Stimulated activated CD8-positive, alpha-beta memory T cell treated with anti-CD3 and anti-CD28 coated beads, Interleukin-4, amount 100 ng/mL, for 1 hour (primary cell): ENCODE data around the gene GRIN3B.
A peak's percentile ranks its signal among the peaks of the same experiment; 100 is the strongest.

Experiments used
- DNase-seq, 2 donors: peaks; one replicate each; pipeline ENCODE4 v3.0.0-alpha.2; 2020; ENCODE audit warnings: low read depth in 2 of 2, low spot score in 1 of 2

GRIN3B gene

DNA sequence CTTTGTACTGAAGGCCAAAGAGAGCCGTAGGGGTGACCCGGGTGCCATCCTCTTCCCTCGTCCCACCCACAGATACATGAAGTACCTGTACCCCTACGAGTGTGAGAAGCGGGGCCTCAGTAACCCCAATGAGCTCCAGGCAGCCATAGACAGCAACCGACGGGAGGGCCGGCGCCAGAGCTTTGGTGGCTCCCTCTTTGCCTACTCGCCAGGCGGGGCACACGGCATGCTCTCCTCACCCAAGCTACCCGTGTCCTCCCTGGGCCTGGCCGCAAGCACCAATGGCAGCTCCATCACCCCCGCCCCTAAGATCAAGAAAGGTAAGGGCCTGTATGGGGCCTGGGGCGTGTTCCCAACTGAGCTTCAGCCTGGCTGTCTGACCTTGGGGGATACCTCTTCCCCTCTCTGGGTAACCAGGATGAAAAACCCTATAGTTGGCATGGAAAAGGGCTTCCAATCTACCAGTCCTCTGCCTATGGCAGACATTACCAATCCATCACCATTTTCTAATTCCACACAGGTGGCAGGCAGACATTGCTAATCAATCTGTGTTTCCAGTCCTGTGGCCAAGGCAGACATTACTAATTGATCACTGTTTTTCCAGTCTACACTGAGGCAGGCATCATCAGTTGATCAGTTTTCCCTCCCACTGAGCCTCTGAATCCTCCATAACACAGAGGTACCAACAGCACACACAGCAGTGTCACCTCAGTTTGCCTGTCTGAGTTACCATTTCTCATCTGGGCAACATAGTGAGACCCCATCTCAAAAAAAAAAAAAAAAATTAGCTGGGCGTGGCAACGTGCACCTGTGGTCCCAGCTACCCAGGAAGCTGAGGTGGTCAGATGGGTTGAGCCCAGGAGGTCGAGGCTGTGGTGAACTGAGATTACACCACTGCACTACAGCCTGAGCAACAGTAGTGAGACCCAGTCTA is 35.2 kb upstream of the GRIN3B start:
- DNase-seq = no peak

DNA sequence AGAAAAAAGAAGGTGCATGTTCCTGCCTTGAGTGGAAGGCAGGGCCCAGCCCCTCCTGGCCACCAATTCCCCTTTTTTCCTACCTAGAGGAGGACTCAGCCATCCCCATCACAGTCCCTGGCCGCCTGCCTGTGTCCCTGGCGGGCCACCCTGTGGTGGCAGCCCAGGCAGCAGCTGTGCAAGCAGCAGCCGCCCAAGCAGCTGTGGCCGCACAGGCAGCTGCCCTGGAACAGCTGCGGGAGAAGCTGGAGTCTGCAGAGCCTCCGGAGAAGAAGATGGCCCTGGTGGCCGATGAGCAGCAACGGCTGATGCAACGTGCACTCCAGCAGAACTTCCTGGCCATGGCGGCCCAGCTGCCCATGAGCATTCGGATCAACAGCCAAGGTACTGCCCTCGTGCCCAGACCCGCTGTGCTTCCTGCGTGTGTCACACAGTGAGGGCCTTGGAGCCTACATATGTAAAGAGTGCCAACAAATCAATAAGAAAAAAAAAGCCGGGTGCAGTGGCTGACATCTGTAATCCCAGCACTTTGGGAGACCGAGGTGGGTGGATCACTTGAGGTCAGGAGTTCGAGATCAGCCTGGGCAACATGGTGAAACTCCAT is 33.6 kb upstream of the GRIN3B start:
- no peak for DNase-seq

DNA sequence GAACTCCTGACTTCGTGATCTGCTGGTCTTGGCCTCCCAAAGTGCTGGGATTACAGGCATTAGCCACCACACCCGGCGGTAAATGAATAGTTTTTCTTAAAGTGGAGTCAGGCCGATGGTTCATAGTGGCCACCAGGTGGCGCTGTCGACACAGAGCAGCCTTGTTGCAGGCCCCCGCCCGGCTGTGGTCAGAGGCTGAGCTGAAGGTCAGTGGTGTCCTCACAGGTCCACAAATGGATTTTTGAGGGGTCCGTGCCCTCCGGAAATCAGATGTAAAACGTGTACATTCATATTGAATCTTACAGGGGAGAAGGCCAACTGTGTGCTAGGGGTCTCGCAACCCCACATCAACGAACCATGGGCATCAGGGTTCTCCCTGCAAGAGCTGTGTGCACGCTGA is 29.5 kb upstream of the GRIN3B start:
- DNase-seq = no peak

DNA sequence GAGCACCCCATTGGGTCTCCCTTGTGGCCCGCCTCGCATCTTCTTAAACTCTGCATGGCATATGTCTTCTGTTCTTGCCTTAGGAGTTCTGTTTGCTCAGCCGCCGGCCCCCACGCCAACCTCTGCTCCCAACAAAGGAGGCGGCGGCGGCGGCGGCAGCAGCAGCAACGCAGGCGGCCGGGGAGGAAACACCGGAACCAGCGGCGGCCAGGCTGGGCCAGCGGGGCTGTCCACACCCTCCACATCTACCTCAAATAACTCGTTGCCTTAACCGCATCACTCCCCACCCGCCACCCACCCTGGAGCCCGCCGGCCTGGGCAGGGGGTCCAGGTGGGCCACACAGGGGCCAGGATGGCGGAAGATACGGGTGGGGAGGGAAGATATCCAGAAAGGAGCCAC is 28.4 kb upstream of the GRIN3B start:
- no peak for DNase-seq

DNA sequence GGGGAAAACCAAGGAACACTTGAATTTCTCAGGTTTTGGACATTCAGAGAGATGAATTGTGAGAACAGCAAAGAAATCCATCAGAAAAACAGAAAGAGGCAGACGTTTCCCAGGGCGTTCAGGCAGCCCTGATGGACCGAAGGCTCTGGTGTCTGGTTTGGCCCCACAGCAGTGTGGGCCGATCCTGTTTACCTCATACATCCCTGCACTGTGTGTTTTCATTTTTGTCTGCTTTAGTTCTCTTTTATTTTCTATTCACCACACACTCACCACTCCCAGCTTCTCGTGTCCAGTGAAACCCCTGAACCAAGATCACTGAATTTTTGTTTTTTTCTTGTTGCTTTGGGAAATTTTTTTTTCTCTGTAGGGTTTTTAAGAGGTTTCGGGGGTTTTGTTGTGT is 27.9 kb upstream of the GRIN3B start:
- DNase-seq = no peak

DNA sequence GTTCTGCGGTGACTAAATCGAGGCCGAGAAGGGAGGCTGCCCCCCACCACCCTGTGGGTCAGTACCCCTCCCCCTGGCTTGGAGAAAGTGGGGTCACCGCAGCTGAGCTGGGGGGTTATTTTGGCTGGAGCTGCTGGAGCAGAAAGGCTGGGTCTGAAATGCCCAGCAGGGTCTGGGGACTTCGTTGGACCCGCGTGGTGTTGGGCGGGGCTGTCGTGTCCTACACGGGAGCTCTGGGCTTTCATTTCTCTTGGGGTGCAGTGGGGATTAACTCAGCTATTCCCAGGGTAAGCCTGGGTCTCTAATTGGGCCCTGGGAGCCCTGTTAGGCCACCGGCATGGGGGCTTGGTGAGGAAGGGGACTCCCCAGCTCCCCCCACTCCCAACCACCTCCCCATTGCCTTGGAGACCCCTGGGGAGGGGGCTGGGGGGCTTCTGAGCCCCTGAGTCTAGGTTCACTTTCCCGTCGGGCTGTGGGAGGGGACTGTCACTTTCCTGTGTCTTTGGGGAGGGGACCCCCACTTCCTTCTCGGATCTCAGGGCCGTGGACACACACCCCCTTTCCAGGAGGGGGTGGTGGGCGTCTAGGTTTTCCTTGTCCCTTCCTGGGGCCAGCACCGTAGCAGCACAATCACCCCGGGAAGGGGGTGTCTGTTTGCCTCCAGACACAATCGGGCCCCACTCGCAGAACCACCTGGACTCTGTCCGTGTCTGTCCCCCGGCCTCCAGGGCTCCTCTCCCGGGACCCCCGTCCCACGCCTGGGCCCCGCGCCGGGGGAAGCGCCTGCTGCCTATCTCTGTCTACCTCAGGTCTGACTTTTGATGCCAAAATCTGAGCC is 26.3 kb upstream of the GRIN3B start:
- no peak for DNase-seq

GRCh38 chr19:974564-975257 is 25.5 kb upstream of the GRIN3B start:
- DNase-seq = no peak

GRCh38 chr19:976476-976875 is 23.7 kb upstream of the GRIN3B start:
- no peak for DNase-seq

DNA sequence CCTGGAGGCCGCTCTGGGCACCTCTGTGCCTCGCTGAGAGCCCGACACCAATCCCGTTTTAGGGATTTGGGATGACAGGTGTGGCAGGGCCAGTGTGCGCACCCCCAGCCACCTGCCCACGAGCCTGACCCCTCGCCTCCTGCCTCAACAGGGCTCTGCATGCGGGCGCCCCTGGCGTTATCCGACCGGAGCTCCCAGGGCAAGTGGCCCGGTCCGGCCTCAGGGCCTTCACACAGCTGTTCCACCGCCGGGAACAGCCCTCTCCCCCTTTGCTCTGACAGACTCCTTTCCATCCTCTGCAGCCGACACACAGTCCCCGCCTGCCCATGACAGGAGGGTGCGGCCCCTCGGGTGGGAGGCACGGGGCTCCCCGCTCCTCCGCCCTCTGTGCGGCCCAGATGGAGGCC is 23.2 kb upstream of the GRIN3B start:
- no peak for DNase-seq

GRCh38 chr19:979318-979741 is 20.9 kb upstream of the GRIN3B start:
- DNase-seq = no peak

DNA sequence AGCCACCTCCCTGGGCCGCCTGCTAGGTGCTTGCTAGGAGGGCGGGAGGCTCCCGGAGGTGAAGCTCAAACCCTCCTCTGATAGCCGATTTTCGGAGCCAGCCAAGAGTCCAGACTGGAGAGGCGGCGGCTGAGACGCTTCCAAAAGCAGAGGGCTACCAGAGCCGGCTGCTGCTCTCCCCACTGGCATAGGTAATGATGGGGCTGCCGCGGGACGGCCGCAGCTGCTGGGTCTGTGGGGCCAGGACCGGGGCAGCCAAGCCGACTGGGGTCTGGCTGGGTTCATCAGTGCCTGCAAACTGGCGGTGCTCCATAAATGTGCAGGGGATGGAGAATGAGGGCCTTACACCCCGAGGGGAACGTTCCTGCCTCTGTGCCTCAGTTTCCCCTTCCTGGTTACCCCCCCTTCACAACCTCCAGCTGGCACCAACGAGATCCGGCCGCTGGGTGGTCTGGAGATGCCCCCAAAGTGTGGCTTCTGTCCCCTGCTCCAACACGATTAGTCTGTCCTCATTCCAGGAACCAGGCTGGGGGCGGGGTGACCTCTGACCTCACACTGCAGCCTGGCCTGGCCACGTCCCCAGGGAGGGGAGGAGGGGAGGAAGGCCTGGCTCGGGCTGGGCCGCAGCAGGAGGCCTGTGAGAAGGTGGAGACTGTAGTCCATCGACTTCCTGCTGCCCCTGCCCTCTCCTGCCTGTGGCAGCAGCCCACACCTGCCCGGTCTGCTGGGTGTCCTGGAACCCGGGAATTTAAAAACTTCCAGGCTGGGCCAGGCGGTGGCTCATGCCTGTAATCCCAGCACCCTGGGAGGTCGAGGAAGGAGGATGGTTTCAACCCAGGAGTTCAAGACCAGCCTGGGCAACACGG is 19.9 kb upstream of the GRIN3B start:
- no peak for DNase-seq

GRCh38 chr19:982567-983170 is 17.6 kb upstream of the GRIN3B start:
- peak; percentile 36 to 55 for DNase-seq

DNA sequence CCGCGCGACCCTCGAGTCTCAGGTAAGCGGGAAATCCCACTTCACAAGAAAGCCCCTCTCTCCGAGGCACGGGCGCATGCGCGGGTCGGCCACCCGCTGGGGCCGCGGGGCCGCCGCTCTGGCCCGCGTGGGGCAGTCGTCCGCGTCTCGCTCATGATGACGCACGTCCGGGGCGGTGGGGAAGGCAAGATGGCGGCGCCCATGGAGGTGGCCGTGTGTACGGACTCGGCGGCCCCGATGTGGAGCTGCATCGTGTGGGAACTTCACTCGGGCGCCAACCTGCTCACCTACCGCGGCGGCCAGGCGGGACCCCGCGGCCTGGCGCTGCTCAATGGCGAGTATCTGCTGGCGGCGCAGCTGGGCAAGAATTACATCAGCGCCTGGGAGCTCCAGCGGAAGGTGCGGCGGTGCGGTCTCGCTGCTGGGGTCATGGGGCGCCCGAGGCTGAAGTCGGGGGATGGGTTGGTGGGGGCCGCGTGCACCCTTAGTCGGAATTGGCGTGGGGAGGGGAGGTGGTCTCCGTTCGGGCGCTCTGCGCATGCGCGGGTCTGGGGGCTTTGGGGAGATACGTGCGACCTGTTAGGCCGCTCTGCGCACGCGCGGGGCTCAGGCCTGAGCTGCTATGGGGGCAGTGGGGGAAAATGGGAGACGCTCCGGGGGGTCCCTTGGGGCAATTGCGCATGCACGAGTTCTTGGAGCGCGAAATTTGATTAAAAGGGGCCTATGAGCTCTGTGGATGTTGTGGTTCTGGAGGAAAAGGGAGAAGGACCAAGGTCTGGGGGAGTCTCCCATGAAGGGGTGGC is 15.9 kb upstream of the GRIN3B start, which contains the start of gene WDR18:
TSS of gene WDR18 (plus strand) at position 181 of the 803 bp plus-strand sequence. CDS start at position 190, 9 bp downstream.
- peak; percentile 79 to 83 for DNase-seq

DNA sequence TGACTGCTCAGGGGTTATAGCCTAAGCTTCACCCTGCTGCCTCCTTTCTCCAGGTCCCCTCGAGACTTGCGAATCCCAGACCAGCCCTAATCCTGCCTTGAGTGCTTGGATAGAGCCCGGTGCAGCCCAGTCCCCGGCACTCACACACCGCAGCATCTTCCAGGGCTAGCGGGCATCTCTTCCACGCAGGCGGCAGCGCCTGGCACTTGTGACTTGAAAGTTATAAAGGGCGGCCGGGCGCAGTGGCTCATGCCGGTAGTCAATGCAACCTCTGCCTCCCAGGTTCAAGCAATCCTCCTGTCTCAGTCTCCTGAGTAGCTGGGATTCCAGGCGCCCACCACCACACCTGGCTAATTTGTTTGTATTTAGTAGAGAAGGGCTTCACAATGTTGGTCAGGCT is 14.1 kb upstream of the GRIN3B start:
- no peak for DNase-seq

DNA sequence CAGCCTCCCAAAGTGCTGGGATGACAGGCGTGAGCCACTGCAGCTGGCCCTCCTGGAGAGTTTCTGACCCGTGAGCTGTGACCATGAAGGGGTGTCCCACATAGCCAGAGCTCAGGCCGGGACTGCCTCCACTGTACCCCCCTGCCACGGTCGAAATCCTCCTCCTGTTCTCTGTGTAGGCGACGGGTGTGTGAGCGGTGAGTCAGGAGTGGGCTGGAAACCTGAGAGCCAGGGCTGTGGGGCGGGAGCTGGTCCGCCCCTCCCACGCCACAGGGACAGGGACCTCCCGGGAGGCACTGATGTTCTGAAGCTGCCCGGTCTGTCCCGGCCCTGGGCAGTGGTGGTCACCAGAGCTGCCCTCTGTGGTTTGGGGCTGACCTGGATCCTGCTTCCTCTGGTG is 12.1 kb upstream of the GRIN3B start:
- DNase-seq = no peak

GRCh38 chr19:988510-988909 is 11.7 kb upstream of the GRIN3B start:
- DNase-seq = no peak

DNA sequence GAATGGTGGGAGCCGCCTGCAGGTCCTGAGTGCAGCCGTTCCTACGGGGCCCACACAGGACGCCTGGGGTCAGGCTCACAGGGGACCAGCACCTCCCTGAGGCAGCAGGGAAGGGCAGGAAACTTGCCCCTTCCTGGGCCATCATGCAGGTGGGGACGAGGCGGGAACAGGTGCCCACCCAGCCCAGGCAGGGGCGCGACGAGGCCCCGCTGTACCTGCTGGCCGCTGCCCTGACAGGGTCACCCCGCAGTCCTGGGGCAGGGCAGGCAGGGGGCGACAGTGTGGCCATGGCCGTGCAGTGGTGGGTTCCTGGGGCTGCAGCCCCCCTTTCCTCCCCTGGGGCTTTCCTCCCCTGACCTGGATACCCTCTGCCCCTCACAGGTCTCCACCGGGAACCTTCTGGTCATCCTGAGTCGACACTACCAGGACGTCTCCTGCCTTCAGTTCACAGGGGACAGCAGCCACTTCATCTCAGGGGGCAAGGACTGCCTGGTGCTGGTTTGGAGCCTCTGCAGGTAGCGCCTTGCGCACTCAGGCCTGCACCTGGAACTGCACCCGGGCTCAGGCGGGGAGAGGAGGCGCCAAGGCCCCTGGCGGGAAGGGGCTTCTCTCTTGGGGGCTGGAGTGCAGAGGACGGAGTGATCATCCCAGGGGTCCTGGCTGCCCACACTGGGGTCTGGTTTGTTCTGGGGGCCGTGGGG is 10.7 kb upstream of the GRIN3B start:
- DNase-seq = no peak

GRCh38 chr19:990119-990571 is 10.1 kb upstream of the GRIN3B start:
- no peak for DNase-seq
